NCI-H748 (cell line): ENCODE measurements around the gene CDC20.

Source experiments
- DNase-seq: peaks from one replicate; lab custom pipeline; 2025; ENCODE audit not compliant: unreplicated experiment; lab: John Stamatoyannopoulos, UW

Gene CDC20

DNA sequence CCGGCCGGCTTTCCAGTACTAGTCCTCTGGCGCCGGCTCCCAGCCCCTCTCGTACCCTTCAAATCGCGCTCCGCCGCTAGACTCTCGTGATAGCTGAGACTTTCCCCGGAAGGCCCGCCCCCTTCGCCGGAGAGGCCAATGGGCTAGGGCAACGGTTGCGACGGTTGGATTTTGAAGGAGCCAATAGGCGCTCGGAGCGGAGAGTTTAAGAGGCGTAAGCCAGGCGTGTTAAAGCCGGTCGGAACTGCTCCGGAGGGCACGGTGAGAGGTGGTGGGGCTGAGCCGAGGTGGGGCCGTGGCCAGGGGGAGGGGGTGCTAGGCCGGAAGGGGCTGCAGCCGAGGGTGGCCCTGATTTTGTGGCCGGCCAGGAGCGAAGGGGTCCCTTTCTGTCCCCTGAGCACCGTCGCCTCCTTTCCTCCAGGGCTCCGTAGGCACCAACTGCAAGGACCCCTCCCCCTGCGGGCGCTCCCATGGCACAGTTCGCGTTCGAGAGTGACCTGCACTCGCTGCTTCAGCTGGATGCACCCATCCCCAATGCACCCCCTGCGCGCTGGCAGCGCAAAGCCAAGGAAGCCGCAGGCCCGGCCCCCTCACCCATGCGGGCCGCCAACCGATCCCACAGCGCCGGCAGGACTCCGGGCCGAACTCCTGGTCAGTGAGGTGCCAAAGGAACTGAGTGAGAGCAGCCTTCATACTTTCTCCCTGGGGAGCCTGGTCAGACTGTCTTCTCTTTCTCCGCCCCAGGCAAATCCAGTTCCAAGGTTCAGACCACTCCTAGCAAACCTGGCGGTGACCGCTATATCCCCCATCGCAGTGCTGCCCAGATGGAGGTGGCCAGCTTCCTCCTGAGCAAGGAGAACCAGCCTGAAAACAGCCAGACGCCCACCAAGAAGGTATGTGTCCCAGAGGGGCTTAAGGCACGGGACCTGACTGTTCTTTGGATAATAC lies at the start of gene CDC20:
TSS of gene CDC20 (plus strand) at position 236 of the 948 bp plus-strand sequence. CDS start at position 471, 235 bp downstream.
- DNase-seq = peak; percentile 100

DNA sequence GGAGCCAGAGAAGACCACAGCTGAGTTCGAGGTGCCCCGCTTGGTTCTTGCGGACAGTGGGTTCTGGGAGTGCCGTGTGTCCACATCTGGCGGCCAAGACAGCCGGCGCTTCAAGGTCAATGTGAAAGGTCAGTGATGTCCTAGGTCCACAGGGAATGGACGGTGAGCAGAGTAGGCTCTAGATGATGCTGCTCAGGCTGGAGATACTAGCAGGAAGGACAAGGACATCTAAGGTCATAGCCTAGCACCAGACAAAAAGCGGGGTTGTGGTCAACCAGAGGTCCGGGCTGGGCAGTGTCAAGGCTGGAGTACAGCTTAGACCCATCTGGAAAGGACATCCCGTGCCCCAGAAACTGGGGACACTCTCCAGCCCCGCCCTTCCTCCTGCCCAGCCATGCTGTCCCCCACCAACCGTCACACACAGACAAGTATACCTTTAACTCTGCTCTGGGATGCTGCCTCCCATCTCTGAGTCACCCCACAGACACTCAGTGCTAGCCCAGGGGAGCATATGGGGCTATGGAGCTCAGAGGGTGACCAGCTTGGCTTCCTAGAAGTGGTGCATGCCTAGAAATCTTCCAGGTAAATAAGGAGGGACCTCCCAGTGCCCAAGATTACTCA lies 49.3 kb upstream of the CDC20 start:
- no peak for DNase-seq

DNA sequence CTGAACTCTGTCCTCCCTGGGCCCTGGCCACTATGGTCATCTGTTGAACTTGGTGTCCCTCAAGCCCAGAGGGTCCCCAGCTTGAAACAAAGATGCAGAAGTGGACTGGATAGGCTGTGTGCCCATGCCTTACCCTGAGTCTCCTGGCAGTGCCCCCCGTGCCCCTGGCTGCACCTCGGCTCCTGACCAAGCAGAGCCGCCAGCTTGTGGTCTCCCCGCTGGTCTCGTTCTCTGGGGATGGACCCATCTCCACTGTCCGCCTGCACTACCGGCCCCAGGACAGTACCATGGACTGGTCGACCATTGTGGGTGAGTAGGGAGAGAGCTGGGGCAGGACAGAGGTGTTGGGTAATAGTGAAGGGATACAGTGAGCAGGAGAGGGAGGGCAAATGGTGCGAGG lies 47.3 kb upstream of the CDC20 start:
- no peak for DNase-seq

DNA sequence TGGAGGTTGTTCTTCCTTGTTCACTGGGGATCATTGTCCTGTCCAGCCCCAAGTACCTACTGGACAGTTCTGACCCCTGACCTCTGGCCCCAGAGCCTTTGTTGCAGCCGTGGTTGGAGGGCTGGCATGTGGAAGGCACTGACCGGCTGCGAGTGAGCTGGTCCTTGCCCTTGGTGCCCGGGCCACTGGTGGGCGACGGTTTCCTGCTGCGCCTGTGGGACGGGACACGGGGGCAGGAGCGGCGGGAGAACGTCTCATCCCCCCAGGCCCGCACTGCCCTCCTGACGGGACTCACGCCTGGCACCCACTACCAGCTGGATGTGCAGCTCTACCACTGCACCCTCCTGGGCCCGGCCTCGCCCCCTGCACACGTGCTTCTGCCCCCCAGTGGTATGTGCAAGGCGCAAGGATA lies 46.6 kb upstream of the CDC20 start:
- no peak for DNase-seq

DNA sequence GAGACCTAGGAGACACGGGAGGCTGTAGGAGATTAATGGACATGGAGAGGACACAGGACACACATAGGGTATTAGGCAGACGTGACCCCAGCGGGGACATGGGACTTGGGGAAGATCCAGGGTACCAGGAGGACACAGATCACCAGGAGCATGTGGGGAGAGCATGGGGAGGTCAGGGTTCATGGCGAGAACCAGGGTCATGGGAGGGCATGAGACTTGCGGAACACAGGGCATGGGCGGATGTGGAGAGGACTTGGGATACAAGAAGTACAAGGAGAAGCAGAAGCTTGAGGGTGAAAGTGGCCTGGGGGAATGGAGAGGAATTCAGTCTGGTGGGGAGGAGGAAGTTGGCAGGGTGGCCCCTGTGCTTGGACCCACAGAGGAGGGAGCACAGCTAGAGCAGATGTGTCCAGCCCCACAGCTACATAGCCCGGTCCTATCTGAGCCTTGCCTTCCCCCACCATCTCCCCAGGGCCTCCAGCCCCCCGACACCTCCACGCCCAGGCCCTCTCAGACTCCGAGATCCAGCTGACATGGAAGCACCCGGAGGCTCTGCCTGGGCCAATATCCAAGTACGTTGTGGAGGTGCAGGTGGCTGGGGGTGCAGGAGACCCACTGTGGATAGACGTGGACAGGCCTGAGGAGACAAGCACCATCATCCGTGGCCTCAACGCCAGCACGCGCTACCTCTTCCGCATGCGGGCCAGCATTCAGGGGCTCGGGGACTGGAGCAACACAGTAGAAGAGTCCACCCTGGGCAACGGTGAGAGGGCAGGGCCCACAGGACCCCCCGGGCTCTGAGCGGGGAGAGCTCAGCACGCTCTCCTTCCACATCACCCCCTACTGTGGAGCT lies 45.9 kb upstream of the CDC20 start:
- no peak for DNase-seq

DNA sequence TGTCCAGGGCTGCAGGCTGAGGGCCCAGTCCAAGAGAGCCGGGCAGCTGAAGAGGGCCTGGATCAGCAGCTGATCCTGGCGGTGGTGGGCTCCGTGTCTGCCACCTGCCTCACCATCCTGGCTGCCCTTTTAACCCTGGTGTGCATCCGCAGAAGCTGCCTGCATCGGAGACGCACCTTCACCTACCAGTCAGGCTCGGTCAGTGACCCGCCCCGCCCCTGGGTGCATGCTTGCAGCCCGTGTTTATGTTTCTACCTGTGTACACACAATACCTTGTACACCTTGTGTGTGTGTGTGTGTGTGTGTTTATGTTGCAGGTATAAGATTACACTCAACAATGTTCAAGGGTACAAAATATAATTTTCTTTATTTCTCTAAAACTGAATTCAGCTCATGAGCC lies 45.0 kb upstream of the CDC20 start:
- DNase-seq = no peak

DNA sequence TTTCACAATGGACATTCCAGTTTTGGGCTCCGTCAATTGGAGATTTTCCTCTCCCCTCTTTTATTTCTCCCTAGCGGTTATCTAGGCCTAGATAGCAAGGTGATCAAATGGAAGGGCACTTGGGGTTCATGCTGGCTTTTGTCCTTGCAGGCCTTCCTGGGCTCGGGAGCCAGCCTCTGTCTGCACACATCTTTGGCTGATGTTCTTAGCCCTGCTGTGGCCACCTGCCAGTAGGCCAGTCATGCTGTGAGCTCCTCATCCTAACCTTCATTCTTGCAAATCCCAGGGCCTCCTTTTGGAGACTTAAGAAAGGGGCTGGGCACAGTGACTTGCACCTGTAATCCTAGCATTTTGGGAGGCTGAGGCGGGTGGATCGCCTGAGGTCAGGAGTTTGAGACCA lies 44.5 kb upstream of the CDC20 start:
- no peak for DNase-seq

DNA sequence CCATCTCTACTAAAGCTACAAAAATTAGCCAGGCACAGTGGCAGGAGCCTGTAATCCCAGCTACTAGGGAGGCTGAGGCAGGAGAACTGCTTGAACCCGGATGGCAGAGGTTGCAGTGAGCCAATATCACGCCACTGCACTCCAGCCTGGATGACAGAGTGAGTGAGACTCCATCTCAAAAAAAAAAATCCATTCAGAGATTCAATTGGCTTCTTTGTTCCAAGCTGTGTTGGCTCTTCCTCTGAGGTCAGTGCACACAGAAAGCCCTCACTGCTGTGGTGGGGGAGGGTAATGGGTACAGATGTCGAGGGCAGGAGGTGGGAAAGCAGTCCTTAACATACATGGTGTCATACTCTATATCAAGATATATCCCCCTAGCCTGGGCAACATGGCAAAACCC lies 43.3 kb upstream of the CDC20 start:
- no peak for DNase-seq

DNA sequence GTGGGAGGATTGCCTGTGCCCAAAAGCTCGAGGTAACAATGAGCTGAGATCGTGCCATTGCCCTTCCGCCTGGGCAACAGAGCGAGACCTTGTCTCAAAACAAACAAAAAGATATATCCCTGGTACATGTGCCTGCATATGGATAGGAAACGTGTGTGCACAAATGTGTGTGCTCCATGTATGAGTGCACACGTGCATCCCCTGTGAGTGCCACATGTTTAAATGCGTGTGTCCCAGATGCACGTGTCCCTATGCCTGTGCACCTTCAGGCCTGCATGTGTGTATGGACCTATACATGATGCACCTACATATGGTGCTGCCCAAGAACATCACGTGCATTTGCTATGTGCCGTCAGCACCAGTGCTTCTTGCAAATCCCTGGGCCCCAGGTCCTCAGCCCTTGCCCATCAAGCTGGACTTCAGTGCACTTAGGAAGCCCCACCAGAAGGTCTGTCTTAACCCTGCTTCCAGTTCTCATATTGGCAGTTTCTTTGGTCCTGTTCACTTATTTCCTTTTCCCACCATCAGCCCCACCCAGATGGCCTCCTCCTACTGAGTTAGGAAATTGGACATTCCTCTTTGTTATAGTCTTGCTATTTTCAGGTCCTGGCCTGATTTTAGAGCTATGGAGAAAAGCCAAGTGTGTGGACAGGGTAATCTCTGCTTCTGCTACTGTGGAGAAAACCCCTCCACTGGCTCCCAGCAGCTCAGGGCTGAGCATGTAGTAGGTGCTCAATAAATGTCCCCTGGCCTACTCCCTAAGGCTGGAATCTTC lies 42.6 kb upstream of the CDC20 start:
- DNase-seq = no peak

DNA sequence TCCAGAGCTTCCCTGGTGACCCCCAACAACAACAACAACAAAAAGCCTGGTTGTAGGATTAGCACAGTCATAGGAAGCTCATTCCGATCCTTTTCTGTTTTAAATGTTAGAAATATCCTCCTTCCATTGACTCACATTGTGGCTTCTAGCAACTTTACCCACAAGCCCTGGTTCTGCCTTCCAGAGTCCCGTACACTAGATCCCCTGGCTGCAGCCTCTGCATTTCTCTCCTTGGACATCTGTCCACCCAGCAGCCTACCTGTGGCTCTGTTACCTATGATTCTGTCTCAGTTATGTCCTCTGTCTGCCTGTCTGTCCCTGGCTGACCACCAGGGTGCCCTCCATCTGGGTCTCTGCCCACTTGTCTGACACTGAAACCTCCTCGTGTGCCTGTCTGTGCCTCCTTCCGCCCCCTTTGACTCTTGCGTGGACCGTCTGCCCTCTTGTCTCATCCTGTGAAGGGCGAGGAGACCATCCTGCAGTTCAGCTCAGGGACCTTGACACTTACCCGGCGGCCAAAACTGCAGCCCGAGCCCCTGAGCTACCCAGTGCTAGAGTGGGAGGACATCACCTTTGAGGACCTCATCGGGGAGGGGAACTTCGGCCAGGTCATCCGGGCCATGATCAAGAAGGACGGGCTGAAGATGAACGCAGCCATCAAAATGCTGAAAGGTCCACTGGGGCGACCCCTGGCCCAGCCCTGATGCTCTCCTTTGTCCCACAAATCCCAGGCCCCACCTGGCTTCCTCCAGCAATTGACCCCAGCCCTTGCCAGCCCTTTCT lies 41.9 kb upstream of the CDC20 start:
- no peak for DNase-seq

DNA sequence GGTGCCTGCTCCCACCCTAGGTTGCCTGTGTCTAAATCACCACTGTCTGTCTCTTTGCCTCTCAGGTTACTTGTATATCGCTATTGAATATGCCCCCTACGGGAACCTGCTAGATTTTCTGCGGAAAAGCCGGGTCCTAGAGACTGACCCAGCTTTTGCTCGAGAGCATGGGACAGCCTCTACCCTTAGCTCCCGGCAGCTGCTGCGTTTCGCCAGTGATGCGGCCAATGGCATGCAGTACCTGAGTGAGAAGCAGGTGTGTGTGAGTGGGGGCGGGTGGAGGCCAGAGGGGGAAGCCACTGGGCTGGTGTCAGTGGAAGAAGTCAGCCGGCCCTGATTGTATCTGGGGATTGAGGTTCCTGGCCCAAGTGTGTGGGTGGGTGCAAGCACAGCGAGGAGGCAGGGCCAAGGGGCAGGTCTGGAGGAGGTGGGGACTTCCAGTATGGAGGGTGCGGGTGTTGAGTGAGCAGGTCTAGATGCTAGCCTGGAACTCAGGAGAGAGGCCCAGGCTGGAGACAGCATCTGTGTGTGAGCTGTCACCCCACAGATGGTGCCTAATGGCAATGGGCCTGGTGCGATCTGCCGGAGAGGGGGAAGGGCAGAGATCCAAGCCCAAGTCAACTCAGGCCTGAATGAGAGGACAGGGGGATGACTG lies 40.8 kb upstream of the CDC20 start:
- no peak for DNase-seq

DNA sequence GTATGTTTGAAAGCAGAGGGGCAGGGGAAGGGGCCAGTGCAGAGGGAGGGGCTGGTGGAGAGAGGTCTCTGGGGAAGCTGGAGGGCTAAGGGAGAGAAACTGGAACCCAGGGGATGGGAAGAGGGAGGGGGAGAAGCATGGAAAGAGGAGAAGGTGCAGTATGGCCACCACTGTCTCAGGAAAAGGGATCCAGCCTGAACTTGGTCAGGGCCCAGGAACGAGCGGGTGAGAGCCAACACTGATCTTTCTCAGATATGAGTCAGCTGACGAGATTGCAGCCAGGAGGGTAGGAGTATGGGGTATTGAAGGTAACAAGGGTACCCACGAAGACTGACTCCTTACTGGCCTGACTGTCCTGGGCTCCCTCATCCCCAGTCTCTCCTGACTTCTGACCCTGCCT lies 40.0 kb upstream of the CDC20 start:
- no peak for DNase-seq

DNA sequence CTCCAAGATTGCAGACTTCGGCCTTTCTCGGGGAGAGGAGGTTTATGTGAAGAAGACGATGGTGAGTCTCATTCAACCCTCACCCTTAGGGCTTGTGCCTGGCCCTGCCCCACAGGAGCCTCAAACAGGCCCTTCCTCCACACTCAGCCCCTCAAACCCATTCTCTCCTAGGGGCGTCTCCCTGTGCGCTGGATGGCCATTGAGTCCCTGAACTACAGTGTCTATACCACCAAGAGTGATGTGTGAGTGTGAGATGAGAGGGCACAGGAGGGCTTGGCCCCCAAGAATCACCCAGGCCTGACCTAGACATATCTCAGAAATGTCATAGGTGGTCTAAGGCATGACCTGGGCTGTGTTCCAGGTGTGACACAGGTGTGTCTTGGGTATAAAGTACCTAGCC lies 39.5 kb upstream of the CDC20 start:
- DNase-seq = no peak

DNA sequence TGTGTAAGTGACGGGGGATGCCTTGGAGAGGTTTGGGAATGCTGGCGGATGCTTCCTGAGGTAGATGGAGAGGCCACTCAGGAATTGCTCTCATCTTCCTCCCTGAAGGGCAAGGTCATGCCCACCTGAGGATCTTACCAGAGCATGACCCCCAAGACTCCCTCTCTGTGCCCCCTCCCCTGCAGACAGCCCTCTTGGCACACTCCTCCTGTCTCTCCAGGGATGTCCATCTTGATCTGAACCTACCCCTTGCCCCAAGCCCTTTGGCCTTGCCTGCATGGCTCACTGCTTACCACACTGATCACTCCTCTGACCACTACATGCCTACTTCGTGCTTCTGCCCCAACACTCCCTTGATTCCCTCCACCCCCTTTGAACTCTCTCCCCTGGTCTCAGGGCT lies 39.0 kb upstream of the CDC20 start:
- DNase-seq = no peak

DNA sequence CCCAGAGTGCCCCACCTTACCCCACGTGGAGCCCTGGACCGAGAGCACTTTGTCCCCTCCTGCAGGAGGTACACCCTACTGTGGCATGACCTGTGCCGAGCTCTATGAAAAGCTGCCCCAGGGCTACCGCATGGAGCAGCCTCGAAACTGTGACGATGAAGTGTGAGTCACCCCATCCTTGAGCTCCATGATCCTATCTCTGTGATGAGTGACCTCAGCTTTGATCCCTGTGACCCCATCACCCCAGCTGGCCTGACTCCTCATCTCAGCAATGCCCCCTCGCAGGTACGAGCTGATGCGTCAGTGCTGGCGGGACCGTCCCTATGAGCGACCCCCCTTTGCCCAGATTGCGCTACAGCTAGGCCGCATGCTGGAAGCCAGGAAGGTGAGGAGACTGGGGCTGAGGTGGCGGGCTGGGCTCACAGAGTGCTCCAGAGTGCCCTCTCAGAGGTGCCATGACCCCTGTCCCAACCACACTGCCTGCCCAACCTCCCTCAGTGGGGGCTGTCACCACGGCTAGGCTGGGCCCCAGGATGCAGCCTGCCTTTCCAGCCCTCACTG lies 37.4 kb upstream of the CDC20 start:
- no peak for DNase-seq

DNA sequence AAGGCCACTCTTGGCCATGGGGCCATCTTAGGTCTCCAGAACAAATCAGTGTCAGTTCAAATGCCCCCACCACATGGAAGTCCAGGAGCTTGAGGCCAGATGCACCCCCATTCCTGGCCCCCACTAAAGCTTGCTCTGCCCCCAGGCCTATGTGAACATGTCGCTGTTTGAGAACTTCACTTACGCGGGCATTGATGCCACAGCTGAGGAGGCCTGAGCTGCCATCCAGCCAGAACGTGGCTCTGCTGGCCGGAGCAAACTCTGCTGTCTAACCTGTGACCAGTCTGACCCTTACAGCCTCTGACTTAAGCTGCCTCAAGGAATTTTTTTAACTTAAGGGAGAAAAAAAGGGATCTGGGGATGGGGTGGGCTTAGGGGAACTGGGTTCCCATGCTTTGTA lies 36.3 kb upstream of the CDC20 start:
- no peak for DNase-seq

DNA sequence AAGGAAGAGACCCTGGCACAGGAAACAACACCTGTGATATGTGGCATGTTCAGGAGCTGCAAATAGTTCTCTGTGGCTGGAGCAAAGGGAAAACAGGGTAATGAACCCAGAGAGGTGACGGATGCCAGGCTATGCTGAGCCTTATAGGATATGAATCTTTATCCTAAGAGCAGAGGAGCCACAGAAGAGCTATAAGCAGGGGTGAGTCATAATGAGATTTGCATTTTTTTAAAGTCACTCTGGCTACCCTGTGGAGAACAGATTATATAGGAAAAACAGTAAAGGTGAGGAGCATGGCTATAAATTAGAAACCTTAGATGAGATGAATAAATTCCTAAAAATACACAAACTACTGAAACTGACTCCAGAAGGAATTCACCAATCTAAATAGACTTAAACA lies 34.0 kb upstream of the CDC20 start:
- no peak for DNase-seq

DNA sequence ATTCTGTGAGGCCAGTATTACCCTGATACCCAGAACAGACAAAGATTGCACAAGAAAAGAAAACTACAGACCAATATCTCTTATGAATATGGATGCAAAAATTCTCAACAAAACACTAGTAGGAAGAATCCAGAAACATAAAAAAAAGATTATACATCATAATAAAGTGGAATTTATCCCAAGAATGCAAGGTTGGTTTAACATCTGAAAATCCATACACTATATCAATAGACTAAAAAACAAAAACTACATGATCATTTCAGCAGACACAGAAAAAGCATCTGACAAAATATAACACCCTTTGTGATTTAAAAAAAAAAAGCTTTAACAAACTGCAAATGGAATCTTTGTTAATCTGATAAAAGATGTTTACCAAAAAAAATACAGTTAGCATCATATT lies 33.4 kb upstream of the CDC20 start:
- DNase-seq = no peak
